Measurements from ENCODE around the gene RAB20.

RAB20 gene

DNA sequence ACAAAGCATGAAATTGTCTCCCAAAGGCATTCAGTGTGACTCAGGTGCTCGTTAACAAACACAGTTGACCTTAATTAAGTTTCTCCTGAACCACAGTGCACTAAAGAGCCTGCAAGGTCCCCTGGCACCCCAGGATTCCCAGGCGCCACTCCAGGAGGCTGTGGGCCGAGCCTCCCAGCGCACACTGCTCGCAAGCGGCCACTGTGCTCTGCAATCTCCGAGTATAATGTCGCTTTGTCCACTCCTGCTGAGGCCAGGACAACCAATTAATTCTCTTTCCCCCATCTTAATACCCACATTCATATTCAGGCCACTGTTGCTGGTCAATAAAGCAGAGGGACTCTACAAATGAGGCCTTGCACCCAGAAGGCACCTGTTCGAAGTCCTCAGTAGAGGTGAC is 8.8 kb downstream of the RAB20 start (continued):
- TF ChIP-seq, protein P1, sequence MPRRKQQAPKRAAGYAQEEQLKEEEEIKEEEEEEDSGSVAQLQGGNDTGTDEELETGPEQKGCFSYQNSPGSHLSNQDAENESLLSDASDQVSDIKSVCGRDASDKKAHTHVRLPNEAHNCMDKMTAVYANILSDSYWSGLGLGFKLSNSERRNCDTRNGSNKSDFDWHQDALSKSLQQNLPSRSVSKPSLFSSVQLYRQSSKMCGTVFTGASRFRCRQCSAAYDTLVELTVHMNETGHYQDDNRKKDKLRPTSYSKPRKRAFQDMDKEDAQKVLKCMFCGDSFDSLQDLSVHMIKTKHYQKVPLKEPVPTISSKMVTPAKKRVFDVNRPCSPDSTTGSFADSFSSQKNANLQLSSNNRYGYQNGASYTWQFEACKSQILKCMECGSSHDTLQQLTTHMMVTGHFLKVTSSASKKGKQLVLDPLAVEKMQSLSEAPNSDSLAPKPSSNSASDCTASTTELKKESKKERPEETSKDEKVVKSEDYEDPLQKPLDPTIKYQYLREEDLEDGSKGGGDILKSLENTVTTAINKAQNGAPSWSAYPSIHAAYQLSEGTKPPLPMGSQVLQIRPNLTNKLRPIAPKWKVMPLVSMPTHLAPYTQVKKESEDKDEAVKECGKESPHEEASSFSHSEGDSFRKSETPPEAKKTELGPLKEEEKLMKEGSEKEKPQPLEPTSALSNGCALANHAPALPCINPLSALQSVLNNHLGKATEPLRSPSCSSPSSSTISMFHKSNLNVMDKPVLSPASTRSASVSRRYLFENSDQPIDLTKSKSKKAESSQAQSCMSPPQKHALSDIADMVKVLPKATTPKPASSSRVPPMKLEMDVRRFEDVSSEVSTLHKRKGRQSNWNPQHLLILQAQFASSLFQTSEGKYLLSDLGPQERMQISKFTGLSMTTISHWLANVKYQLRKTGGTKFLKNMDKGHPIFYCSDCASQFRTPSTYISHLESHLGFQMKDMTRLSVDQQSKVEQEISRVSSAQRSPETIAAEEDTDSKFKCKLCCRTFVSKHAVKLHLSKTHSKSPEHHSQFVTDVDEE (CRISPR knock-in tag; IDR thresholded peaks at IDR 0.05) = no peak
- no peak for TF ChIP-seq ZNF565 (CRISPR knock-in tag; conservative IDR thresholded peaks at IDR 0.05; ENCODE audit: low read depth)
- no peak for TF ChIP-seq ARNTL (CRISPR knock-in tag; IDR thresholded peaks at IDR 0.05; ENCODE audit: borderline replicate concordance, low read depth)

DNA sequence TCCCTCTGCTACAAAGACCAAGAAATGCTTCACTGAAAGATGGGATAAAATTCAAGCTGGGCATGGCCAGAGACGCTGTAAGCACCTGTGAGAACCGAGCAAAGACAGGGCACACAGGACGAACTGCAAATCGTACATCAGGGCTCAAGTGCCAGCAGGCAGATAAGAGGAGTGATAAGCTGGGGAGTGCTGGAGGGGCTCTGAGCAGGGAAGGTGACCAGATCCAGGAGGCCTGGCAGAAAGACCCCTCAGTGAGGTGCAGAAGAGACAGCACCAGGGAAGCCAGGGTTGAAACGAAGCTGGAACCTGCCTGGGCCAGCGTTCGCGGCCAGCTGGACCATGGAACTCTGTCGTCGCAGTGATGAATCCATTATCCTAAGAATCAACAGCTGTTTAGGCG is 10.2 kb downstream of the RAB20 start:
- ATAC-seq = no peak

DNA sequence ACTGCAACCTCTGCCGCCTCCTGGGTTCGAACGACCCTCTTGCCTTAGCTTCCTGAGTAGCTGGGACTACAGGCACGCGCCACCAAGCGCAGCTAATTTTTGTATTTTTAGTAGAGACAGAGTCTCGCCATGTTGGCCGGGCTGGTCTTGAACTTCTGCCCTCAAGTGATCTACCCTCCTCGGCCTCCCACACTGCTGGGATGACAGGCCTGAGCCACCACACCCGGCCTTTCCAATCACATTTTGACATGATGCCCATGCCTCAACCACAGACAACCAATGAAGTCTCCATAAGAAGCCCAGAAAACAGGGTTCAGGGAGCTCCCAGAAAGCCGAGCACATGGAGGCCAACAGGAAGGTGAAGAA is 11.7 kb downstream of the RAB20 start:
- no peak for ATAC-seq
- TF ChIP-seq, protein P2, sequence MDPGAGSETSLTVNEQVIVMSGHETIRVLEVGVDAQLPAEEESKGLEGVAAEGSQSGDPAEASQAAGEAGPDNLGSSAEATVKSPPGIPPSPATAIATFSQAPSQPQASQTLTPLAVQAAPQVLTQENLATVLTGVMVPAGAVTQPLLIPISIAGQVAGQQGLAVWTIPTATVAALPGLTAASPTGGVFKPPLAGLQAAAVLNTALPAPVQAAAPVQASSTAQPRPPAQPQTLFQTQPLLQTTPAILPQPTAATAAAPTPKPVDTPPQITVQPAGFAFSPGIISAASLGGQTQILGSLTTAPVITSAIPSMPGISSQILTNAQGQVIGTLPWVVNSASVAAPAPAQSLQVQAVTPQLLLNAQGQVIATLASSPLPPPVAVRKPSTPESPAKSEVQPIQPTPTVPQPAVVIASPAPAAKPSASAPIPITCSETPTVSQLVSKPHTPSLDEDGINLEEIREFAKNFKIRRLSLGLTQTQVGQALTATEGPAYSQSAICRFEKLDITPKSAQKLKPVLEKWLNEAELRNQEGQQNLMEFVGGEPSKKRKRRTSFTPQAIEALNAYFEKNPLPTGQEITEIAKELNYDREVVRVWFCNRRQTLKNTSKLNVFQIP (CRISPR knock-in tag; IDR thresholded peaks at IDR 0.05; ENCODE audit: borderline replicate concordance, low read depth) = no peak
- TF ChIP-seq, protein P3, sequence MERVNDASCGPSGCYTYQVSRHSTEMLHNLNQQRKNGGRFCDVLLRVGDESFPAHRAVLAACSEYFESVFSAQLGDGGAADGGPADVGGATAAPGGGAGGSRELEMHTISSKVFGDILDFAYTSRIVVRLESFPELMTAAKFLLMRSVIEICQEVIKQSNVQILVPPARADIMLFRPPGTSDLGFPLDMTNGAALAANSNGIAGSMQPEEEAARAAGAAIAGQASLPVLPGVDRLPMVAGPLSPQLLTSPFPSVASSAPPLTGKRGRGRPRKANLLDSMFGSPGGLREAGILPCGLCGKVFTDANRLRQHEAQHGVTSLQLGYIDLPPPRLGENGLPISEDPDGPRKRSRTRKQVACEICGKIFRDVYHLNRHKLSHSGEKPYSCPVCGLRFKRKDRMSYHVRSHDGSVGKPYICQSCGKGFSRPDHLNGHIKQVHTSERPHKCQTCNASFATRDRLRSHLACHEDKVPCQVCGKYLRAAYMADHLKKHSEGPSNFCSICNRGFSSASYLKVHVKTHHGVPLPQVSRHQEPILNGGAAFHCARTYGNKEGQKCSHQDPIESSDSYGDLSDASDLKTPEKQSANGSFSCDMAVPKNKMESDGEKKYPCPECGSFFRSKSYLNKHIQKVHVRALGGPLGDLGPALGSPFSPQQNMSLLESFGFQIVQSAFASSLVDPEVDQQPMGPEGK (CRISPR knock-in tag; IDR thresholded peaks at IDR 0.05; ENCODE audit: borderline replicate concordance) = no peak
- TF ChIP-seq, protein P4, sequence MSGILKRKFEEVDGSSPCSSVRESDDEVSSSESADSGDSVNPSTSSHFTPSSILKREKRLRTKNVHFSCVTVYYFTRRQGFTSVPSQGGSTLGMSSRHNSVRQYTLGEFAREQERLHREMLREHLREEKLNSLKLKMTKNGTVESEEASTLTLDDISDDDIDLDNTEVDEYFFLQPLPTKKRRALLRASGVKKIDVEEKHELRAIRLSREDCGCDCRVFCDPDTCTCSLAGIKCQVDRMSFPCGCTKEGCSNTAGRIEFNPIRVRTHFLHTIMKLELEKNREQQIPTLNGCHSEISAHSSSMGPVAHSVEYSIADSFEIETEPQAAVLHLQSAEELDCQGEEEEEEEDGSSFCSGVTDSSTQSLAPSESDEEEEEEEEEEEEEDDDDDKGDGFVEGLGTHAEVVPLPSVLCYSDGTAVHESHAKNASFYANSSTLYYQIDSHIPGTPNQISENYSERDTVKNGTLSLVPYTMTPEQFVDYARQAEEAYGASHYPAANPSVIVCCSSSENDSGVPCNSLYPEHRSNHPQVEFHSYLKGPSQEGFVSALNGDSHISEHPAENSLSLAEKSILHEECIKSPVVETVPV (CRISPR knock-in tag; IDR thresholded peaks at IDR 0.05) = no peak
- TF ChIP-seq ZFP3 (CRISPR knock-in tag; IDR thresholded peaks at IDR 0.05) (no peak), OSR1 (CRISPR knock-in tag; IDR thresholded peaks at IDR 0.05) (no peak), ZFP30 (CRISPR knock-in tag; IDR thresholded peaks at IDR 0.05) (no peak), TCF4 (CRISPR knock-in tag; IDR thresholded peaks at IDR 0.05; ENCODE audit: borderline replicate concordance) (no peak), ESRRG (CRISPR knock-in tag; IDR thresholded peaks at IDR 0.05) (no peak), ARNTL (CRISPR knock-in tag; IDR thresholded peaks at IDR 0.05; ENCODE audit: borderline replicate concordance, low read depth) (no peak)

More for the DNA sequence above, 10.2 kb downstream of the RAB20 start:
- no peak for TF ChIP-seq ZC3H10 (CRISPR knock-in tag; IDR thresholded peaks at IDR 0.05)
- TF ChIP-seq PPARA (CRISPR knock-in tag; IDR thresholded peaks at IDR 0.05; ENCODE audit: borderline replicate concordance) = no peak
- no peak for TF ChIP-seq CSDC2 (CRISPR knock-in tag; IDR thresholded peaks at IDR 0.05)
- TF ChIP-seq, protein P1 (CRISPR knock-in tag; IDR thresholded peaks at IDR 0.05) = no peak
- no peak for TF ChIP-seq ZNF565 (CRISPR knock-in tag; conservative IDR thresholded peaks at IDR 0.05; ENCODE audit: low read depth)
- no peak for TF ChIP-seq TOX (CRISPR knock-in tag; IDR thresholded peaks at IDR 0.05; ENCODE audit: borderline replicate concordance)
- TF ChIP-seq, protein P5, sequence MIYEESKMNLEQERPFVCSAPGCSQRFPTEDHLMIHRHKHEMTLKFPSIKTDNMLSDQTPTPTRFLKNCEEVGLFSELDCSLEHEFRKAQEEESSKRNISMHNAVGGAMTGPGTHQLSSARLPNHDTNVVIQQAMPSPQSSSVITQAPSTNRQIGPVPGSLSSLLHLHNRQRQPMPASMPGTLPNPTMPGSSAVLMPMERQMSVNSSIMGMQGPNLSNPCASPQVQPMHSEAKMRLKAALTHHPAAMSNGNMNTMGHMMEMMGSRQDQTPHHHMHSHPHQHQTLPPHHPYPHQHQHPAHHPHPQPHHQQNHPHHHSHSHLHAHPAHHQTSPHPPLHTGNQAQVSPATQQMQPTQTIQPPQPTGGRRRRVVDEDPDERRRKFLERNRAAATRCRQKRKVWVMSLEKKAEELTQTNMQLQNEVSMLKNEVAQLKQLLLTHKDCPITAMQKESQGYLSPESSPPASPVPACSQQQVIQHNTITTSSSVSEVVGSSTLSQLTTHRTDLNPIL (CRISPR knock-in tag; IDR thresholded peaks at IDR 0.05; ENCODE audit: low read depth) = no peak
- no peak for TF ChIP-seq ISL1 (CRISPR knock-in tag; IDR thresholded peaks at IDR 0.05)
- TF ChIP-seq BACH2 (CRISPR knock-in tag; IDR thresholded peaks at IDR 0.05; ENCODE audit: borderline replicate concordance) = no peak
- no peak for TF ChIP-seq GLIS3 (CRISPR knock-in tag; IDR thresholded peaks at IDR 0.05)
- TF ChIP-seq TCF4 (CRISPR knock-in tag; IDR thresholded peaks at IDR 0.05; ENCODE audit: borderline replicate concordance) = no peak
- TF ChIP-seq, protein P3 (CRISPR knock-in tag; IDR thresholded peaks at IDR 0.05; ENCODE audit: borderline replicate concordance) = no peak
- TF ChIP-seq RARB (CRISPR knock-in tag; IDR thresholded peaks at IDR 0.05) = no peak
- no peak for TF ChIP-seq OSR1 (CRISPR knock-in tag; IDR thresholded peaks at IDR 0.05)
- TF ChIP-seq, protein P2 (CRISPR knock-in tag; IDR thresholded peaks at IDR 0.05; ENCODE audit: borderline replicate concordance, low read depth) = no peak
- TF ChIP-seq SNAI2 (CRISPR knock-in tag; IDR thresholded peaks at IDR 0.05) = no peak
- no peak for TF ChIP-seq ESRRG (CRISPR knock-in tag; IDR thresholded peaks at IDR 0.05)
